ENCODE data around the gene OR2A42.
"Not testable (repeated sequence)": the region's sequence is repeated elsewhere in the genome, so short reads cannot be mapped to it uniquely, and the experiment has no call there.

The OR2A42 gene

DNA sequence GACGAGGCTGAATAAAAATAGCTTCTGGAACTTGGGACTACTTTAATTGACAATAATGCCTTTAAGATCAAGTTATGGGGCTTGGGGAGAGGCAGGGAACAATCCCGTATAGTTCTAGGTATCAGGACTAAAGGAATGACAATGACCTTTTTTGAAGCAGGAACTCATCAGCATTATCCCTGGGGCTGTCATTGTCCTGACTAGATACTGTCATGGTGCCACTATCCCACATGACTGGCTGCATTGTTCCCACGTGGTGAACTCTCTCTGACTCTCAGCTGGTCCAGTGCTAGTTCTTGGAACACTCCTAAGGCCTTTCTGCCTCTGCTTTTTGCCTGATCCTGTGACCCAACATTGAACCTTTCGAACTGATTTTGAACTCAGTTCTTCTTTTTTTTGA, 40.5 kb downstream of the OR2A42 start:
- H3K4me2 ChIP-seq (ENCODE audit: low read depth, low read length); H3K9me3 ChIP-seq (replicated peaks; ENCODE audit: insufficient read depth, low read length); H3K9ac ChIP-seq (ENCODE audit: low read length); H3K27me3 ChIP-seq (replicated peaks; ENCODE audit: insufficient read depth, low read length); H3K27ac ChIP-seq (ENCODE audit: low read length); H3K4me1 ChIP-seq (ENCODE audit: low read length); H3K36me3 ChIP-seq (replicated peaks; ENCODE audit: insufficient read depth, low read length); DNase-seq; H4K20me1 ChIP-seq (ENCODE audit: insufficient read depth, low read length); H3K4me3 ChIP-seq (ENCODE audit: low read length); H3K79me2 ChIP-seq (ENCODE audit: low read length); H3K9me2 ChIP-seq (replicated peaks; ENCODE audit: insufficient read depth, low read length); H2AFZ ChIP-seq (ENCODE audit: low read length); H3F3A ChIP-seq (ENCODE audit: insufficient read depth, low read length): not testable (repeated sequence)

GRCh38 chr7:144195212-144195872, 44.1 kb downstream of the OR2A42 start, which contains the start of gene ARHGEF35:
Gene ARHGEF35, minus strand, starts transcription at chr7:144195833. Its CDS starts 7,450 bp downstream, at chr7:144188383.
- not testable (repeated sequence) for H3K27ac ChIP-seq (ENCODE audit: low read length); H3K79me2 ChIP-seq (ENCODE audit: low read length); H3K9ac ChIP-seq (ENCODE audit: low read length); H3K36me3 ChIP-seq (replicated peaks; ENCODE audit: insufficient read depth, low read length); H3K27me3 ChIP-seq (replicated peaks; ENCODE audit: insufficient read depth, low read length); H3K4me2 ChIP-seq (ENCODE audit: low read depth, low read length); H3K4me1 ChIP-seq (ENCODE audit: low read length); H3K4me3 ChIP-seq (ENCODE audit: low read length); H3F3A ChIP-seq (ENCODE audit: insufficient read depth, low read length); H3K9me2 ChIP-seq (replicated peaks; ENCODE audit: insufficient read depth, low read length); H3K9me3 ChIP-seq (replicated peaks; ENCODE audit: insufficient read depth, low read length); H2AFZ ChIP-seq (ENCODE audit: low read length); DNase-seq; H4K20me1 ChIP-seq (ENCODE audit: insufficient read depth, low read length)

GRCh38 chr7:144194453-144194852, 45.0 kb downstream of the OR2A42 start:
- not testable (repeated sequence) for H3K4me2 ChIP-seq (ENCODE audit: low read depth, low read length); H3K27ac ChIP-seq (ENCODE audit: low read length); H2AFZ ChIP-seq (ENCODE audit: low read length); H3K9ac ChIP-seq (ENCODE audit: low read length); H3K4me3 ChIP-seq (ENCODE audit: low read length); H3K4me1 ChIP-seq (ENCODE audit: low read length); H4K20me1 ChIP-seq (ENCODE audit: insufficient read depth, low read length); H3K36me3 ChIP-seq (replicated peaks; ENCODE audit: insufficient read depth, low read length); DNase-seq; H3F3A ChIP-seq (ENCODE audit: insufficient read depth, low read length); H3K79me2 ChIP-seq (ENCODE audit: low read length); H3K9me2 ChIP-seq (replicated peaks; ENCODE audit: insufficient read depth, low read length); H3K27me3 ChIP-seq (replicated peaks; ENCODE audit: insufficient read depth, low read length); H3K9me3 ChIP-seq (replicated peaks; ENCODE audit: insufficient read depth, low read length)

DNA sequence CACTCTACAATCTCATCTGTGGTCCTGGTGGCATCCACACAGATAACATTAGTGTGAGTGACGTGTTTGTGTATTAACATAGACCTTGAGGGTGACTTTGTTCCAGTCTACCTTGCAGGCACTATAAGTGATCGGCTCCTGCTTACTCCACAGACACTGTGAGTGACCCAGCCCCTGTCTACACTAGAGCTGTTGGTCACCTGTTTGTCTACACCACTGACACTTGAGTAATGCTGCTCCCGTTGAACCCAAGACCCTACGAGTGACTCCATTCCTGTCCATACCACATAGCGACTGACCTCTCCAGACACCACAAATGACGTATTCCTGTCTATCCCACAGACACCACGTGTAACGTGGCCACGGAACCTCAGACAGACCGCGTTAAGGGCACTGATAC, 45.6 kb downstream of the OR2A42 start:
- H3K27ac ChIP-seq (ENCODE audit: low read length); H2AFZ ChIP-seq (ENCODE audit: low read length); H4K20me1 ChIP-seq (ENCODE audit: insufficient read depth, low read length); H3K9me2 ChIP-seq (replicated peaks; ENCODE audit: insufficient read depth, low read length); H3K9me3 ChIP-seq (replicated peaks; ENCODE audit: insufficient read depth, low read length); H3K4me2 ChIP-seq (ENCODE audit: low read depth, low read length); H3K4me3 ChIP-seq (ENCODE audit: low read length); H3K27me3 ChIP-seq (replicated peaks; ENCODE audit: insufficient read depth, low read length); H3K4me1 ChIP-seq (ENCODE audit: low read length); H3K36me3 ChIP-seq (replicated peaks; ENCODE audit: insufficient read depth, low read length); H3K79me2 ChIP-seq (ENCODE audit: low read length); DNase-seq; H3F3A ChIP-seq (ENCODE audit: insufficient read depth, low read length); H3K9ac ChIP-seq (ENCODE audit: low read length): not testable (repeated sequence)

DNA sequence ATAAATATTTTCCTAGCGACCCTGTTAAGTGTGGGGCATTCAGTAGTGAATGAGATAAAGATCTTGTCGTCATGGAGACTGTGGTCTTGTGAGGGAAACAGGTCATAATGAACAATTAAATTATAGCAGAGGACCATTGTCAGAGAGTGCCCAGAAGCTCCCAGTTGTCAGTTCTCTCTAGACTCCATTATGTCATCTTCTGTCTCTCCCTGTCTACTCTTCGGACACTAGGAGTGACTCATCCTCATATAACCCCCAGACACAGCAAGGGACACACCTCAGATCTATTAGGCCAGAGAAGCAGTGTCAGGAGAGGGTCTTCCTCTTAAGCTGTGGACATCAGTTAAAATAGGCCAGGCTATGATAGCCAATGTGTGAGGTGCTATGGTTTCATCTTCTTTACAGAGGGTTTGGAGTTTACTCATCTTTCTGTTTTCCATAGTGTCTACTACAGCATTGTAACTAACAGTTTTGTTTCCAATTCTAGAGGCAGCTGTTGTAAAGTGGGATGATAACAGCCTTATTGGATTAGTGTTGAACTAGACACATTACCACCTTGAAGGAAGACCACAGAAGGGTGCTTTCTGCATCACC, 50.7 kb downstream of the OR2A42 start:
- not testable (repeated sequence) for H3K27ac ChIP-seq (ENCODE audit: low read length); DNase-seq; H4K20me1 ChIP-seq (ENCODE audit: insufficient read depth, low read length); H3K27me3 ChIP-seq (replicated peaks; ENCODE audit: insufficient read depth, low read length); H3K36me3 ChIP-seq (replicated peaks; ENCODE audit: insufficient read depth, low read length); H3K9ac ChIP-seq (ENCODE audit: low read length); H3K9me3 ChIP-seq (replicated peaks; ENCODE audit: insufficient read depth, low read length); H3K79me2 ChIP-seq (ENCODE audit: low read length); H3K4me1 ChIP-seq (ENCODE audit: low read length); H3K9me2 ChIP-seq (replicated peaks; ENCODE audit: insufficient read depth, low read length); H3K4me2 ChIP-seq (ENCODE audit: low read depth, low read length); H3F3A ChIP-seq (ENCODE audit: insufficient read depth, low read length); H2AFZ ChIP-seq (ENCODE audit: low read length); H3K4me3 ChIP-seq (ENCODE audit: low read length)

- H3K4me3 ChIP-seq (ENCODE audit: low read length); H3K9me3 ChIP-seq (replicated peaks; ENCODE audit: insufficient read depth, low read length); H3K9ac ChIP-seq (ENCODE audit: low read length); H3K4me1 ChIP-seq (ENCODE audit: low read length); H3K79me2 ChIP-seq (ENCODE audit: low read length); DNase-seq; H3F3A ChIP-seq (ENCODE audit: insufficient read depth, low read length); H3K9me2 ChIP-seq (replicated peaks; ENCODE audit: insufficient read depth, low read length); H2AFZ ChIP-seq (ENCODE audit: low read length); H3K27me3 ChIP-seq (replicated peaks; ENCODE audit: insufficient read depth, low read length); H3K4me2 ChIP-seq (ENCODE audit: low read depth, low read length); H4K20me1 ChIP-seq (ENCODE audit: insufficient read depth, low read length); H3K27ac ChIP-seq (ENCODE audit: low read length); H3K36me3 ChIP-seq (replicated peaks; ENCODE audit: insufficient read depth, low read length): not testable (repeated sequence)
Observed at GRCh38 chr7:144187848-144188247, 51.6 kb downstream of the OR2A42 start.

GRCh38 chr7:144183166-144183565, 56.2 kb downstream of the OR2A42 start, which contains the start of gene CTAGE4:
Gene CTAGE4, plus strand, starts transcription at chr7:144183466. Its CDS starts 38 bp downstream, at chr7:144183504.
- not testable (repeated sequence) for H3K79me2 ChIP-seq (ENCODE audit: low read length); H3F3A ChIP-seq (ENCODE audit: insufficient read depth, low read length); DNase-seq; H3K9me2 ChIP-seq (replicated peaks; ENCODE audit: insufficient read depth, low read length); H2AFZ ChIP-seq (ENCODE audit: low read length); H3K4me1 ChIP-seq (ENCODE audit: low read length); H3K4me3 ChIP-seq (ENCODE audit: low read length); H3K27ac ChIP-seq (ENCODE audit: low read length); H3K9me3 ChIP-seq (replicated peaks; ENCODE audit: insufficient read depth, low read length); H3K4me2 ChIP-seq (ENCODE audit: low read depth, low read length); H3K36me3 ChIP-seq (replicated peaks; ENCODE audit: insufficient read depth, low read length); H3K27me3 ChIP-seq (replicated peaks; ENCODE audit: insufficient read depth, low read length); H4K20me1 ChIP-seq (ENCODE audit: insufficient read depth, low read length); H3K9ac ChIP-seq (ENCODE audit: low read length)

DNA sequence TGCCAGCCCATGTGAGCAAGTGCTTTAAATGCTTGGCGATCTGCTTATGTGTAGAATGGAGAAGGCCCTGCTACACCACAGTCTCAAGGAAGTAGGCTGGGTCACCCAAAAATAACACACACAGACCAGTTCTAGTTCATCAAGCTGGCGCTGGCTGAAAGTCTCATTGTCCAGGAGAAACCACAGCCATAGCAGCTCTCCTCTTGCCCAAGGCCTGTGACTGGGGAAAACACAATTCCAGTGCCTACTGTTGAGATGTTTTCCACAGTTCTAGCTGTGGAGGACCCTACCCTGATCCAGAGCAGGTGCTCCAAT, 60.3 kb downstream of the OR2A42 start:
- H4K20me1 ChIP-seq (ENCODE audit: insufficient read depth, low read length); H3K4me2 ChIP-seq (ENCODE audit: low read depth, low read length); H3K4me3 ChIP-seq (ENCODE audit: low read length); H3K27me3 ChIP-seq (replicated peaks; ENCODE audit: insufficient read depth, low read length); H2AFZ ChIP-seq (ENCODE audit: low read length); H3K79me2 ChIP-seq (ENCODE audit: low read length); H3K9ac ChIP-seq (ENCODE audit: low read length); H3K9me3 ChIP-seq (replicated peaks; ENCODE audit: insufficient read depth, low read length); H3K27ac ChIP-seq (ENCODE audit: low read length); DNase-seq; H3K36me3 ChIP-seq (replicated peaks; ENCODE audit: insufficient read depth, low read length); H3F3A ChIP-seq (ENCODE audit: insufficient read depth, low read length); H3K9me2 ChIP-seq (replicated peaks; ENCODE audit: insufficient read depth, low read length); H3K4me1 ChIP-seq (ENCODE audit: low read length): not testable (repeated sequence)

Data from MM.1S (cell line).